Activated naive CD8-positive, alpha-beta T cell (primary cell): ENCODE data around the gene NHSL2.

ENCODE experiments used
- H3K27ac Mint-ChIP-seq: one replicate; pipeline ENCODE4 v1.8.0; 2021; ENCODE audit warnings: mixed read lengths
- H3K27me3 Mint-ChIP-seq: one replicate; pipeline ENCODE4 v1.8.0; 2021; ENCODE audit warnings: mixed read lengths
- H3K36me3 Mint-ChIP-seq: one replicate; pipeline ENCODE4 v1.8.0; 2021; ENCODE audit warnings: mixed read lengths
- H3K4me1 Mint-ChIP-seq: one replicate; pipeline ENCODE4 v1.8.0; 2021; ENCODE audit warnings: low read depth, mixed read lengths
- H3K4me3 Mint-ChIP-seq: one replicate; pipeline ENCODE4 v1.8.0; 2021; ENCODE audit warnings: mild to moderate bottlenecking, mixed read lengths
- H3K9me3 Mint-ChIP-seq: one replicate; pipeline ENCODE4 v1.8.0; 2021; ENCODE audit warnings: low read depth, mixed read lengths

The NHSL2 gene

GRCh38 chrX:72129661-72130060 lies 219.0 kb downstream of the NHSL2 start:
- peaks cover 13% of the 10 kb centered on the region for H3K4me1 Mint-ChIP-seq
- no peaks in the 10 kb centered on the region for H3K36me3 Mint-ChIP-seq
- no peak overlapping the region for H3K27ac Mint-ChIP-seq
- no peaks in the 10 kb centered on the region for H3K9me3 Mint-ChIP-seq
- no peak overlapping the region for H3K4me3 Mint-ChIP-seq
- H3K27me3 Mint-ChIP-seq: peaks cover 9% of the 10 kb centered on the region

- Mint-ChIP-seq H3K27ac (no peak overlapping the region), H3K9me3 (no peaks in the 10 kb centered on the region), H3K36me3 (no peaks in the 10 kb centered on the region), H3K4me3 (no peak overlapping the region), H3K27me3 (peaks cover 6% of the 10 kb centered on the region), H3K4me1 (peaks cover 12% of the 10 kb centered on the region)
Measured at GRCh38 chrX:72130156-72130761, 219.6 kb downstream of the NHSL2 start.

GRCh38 chrX:72130762-72131250 lies 220.2 kb downstream of the NHSL2 start:
- Mint-ChIP-seq H3K4me3 (peak overlapping the region; percentile 52), H3K27ac (no peak overlapping the region), H3K27me3 (peaks cover 5% of the 10 kb centered on the region), H3K36me3 (no peaks in the 10 kb centered on the region), H3K9me3 (no peaks in the 10 kb centered on the region), H3K4me1 (peaks cover 12% of the 10 kb centered on the region)

- H3K27ac Mint-ChIP-seq: no peak within 1 kb of the TSS
- H3K4me3 Mint-ChIP-seq: peak within 1 kb of the TSS; percentile 76
- H3K9me3 Mint-ChIP-seq: no peaks in the 10 kb centered on the region
- H3K27me3 Mint-ChIP-seq: peaks cover 5% of the 10 kb centered on the region
- H3K36me3 Mint-ChIP-seq: no peaks in the 10 kb centered on the region
- H3K4me1 Mint-ChIP-seq: peaks cover 8% of the 10 kb centered on the region
Measured at GRCh38 chrX:72131317-72132294, 221.0 kb downstream of the NHSL2 start, which contains the start of gene RTL5. RTL5 (minus strand) TSS chrX:72131915.

- Mint-ChIP-seq H3K4me3 (no peak overlapping the region), H3K4me1 (peaks cover 6% of the 10 kb centered on the region), H3K27ac (no peak overlapping the region), H3K36me3 (no peaks in the 10 kb centered on the region), H3K9me3 (no peaks in the 10 kb centered on the region), H3K27me3 (peaks cover 5% of the 10 kb centered on the region)
Measured at GRCh38 chrX:72132456-72132855, 221.8 kb downstream of the NHSL2 start.

- no peaks in the 10 kb centered on the region for H3K36me3 Mint-ChIP-seq
- no peaks in the 10 kb centered on the region for H3K9me3 Mint-ChIP-seq
- H3K4me3 Mint-ChIP-seq: no peak overlapping the region
- peaks cover 5% of the 10 kb centered on the region for H3K27me3 Mint-ChIP-seq
- no peak overlapping the region for H3K27ac Mint-ChIP-seq
- peaks cover 6% of the 10 kb centered on the region for H3K4me1 Mint-ChIP-seq
Measured at GRCh38 chrX:72133851-72134546, 223.4 kb downstream of the NHSL2 start.

- H3K36me3 Mint-ChIP-seq: peaks cover 6% of the 10 kb centered on the region
- H3K9me3 Mint-ChIP-seq: no peaks in the 10 kb centered on the region
- no peak overlapping the region for H3K4me3 Mint-ChIP-seq
- no peak overlapping the region for H3K27ac Mint-ChIP-seq
- peaks cover 5% of the 10 kb centered on the region for H3K27me3 Mint-ChIP-seq
- peaks cover 6% of the 10 kb centered on the region for H3K4me1 Mint-ChIP-seq
Measured at GRCh38 chrX:72137846-72138495, 227.3 kb downstream of the NHSL2 start.

GRCh38 chrX:72139538-72139937 lies 228.9 kb downstream of the NHSL2 start:
- H3K36me3 Mint-ChIP-seq: peaks cover 6% of the 10 kb centered on the region
- H3K4me1 Mint-ChIP-seq: peaks cover 16% of the 10 kb centered on the region
- H3K4me3 Mint-ChIP-seq: no peak overlapping the region
- peaks cover 2% of the 10 kb centered on the region for H3K27me3 Mint-ChIP-seq
- H3K27ac Mint-ChIP-seq: no peak overlapping the region
- no peaks in the 10 kb centered on the region for H3K9me3 Mint-ChIP-seq

- H3K9me3 Mint-ChIP-seq: no peaks in the 10 kb centered on the region
- H3K36me3 Mint-ChIP-seq: peaks cover 6% of the 10 kb centered on the region
- H3K4me3 Mint-ChIP-seq: no peak overlapping the region
- peaks cover 17% of the 10 kb centered on the region for H3K4me1 Mint-ChIP-seq
- peaks cover 2% of the 10 kb centered on the region for H3K27me3 Mint-ChIP-seq
- H3K27ac Mint-ChIP-seq: no peak overlapping the region
Measured at GRCh38 chrX:72141372-72142004, 230.8 kb downstream of the NHSL2 start.

GRCh38 chrX:72142094-72142793 lies 231.6 kb downstream of the NHSL2 start:
- no peak overlapping the region for H3K27ac Mint-ChIP-seq
- H3K4me3 Mint-ChIP-seq: no peak overlapping the region
- peaks cover 2% of the 10 kb centered on the region for H3K27me3 Mint-ChIP-seq
- peaks cover 6% of the 10 kb centered on the region for H3K36me3 Mint-ChIP-seq
- H3K4me1 Mint-ChIP-seq: peaks cover 17% of the 10 kb centered on the region
- H3K9me3 Mint-ChIP-seq: no peaks in the 10 kb centered on the region

GRCh38 chrX:72142794-72143608 lies 232.4 kb downstream of the NHSL2 start:
- peaks cover 2% of the 10 kb centered on the region for H3K27me3 Mint-ChIP-seq
- H3K36me3 Mint-ChIP-seq: peaks cover 6% of the 10 kb centered on the region
- no peak overlapping the region for H3K4me3 Mint-ChIP-seq
- peaks cover 17% of the 10 kb centered on the region for H3K4me1 Mint-ChIP-seq
- H3K27ac Mint-ChIP-seq: no peak overlapping the region
- H3K9me3 Mint-ChIP-seq: no peaks in the 10 kb centered on the region

GRCh38 chrX:72143609-72143907 lies 232.9 kb downstream of the NHSL2 start:
- Mint-ChIP-seq H3K36me3 (peaks cover 6% of the 10 kb centered on the region), H3K9me3 (no peaks in the 10 kb centered on the region), H3K4me1 (peaks cover 17% of the 10 kb centered on the region), H3K27me3 (peaks cover 2% of the 10 kb centered on the region), H3K27ac (no peak overlapping the region), H3K4me3 (no peak overlapping the region)

GRCh38 chrX:72145181-72145580 lies 234.5 kb downstream of the NHSL2 start:
- Mint-ChIP-seq H3K27me3 (peaks cover 2% of the 10 kb centered on the region), H3K9me3 (no peaks in the 10 kb centered on the region), H3K4me3 (no peak overlapping the region), H3K27ac (no peak overlapping the region), H3K36me3 (peaks cover 4% of the 10 kb centered on the region), H3K4me1 (peaks cover 17% of the 10 kb centered on the region)
